Ammon's horn (tissue), 1 donor: ENCODE results near the gene DMRT3.

Experiments used
- DNase-seq: peaks from one replicate; pipeline ENCODE4 v3.0.0-alpha.2; 2016; ENCODE audit warnings: low spot score

DMRT3 gene, protein sequence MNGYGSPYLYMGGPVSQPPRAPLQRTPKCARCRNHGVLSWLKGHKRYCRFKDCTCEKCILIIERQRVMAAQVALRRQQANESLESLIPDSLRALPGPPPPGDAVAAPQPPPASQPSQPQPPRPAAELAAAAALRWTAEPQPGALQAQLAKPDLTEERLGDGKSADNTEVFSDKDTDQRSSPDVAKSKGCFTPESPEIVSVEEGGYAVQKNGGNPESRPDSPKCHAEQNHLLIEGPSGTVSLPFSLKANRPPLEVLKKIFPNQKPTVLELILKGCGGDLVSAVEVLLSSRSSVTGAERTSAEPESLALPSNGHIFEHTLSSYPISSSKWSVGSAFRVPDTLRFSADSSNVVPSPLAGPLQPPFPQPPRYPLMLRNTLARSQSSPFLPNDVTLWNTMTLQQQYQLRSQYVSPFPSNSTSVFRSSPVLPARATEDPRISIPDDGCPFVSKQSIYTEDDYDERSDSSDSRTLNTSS

GRCh38 chr9:976258-976942 lies at the start of gene DMRT3:
Gene DMRT3 (plus strand): TSS chr9:976655. CDS start chr9:977002, 347 bp downstream.
- DNase-seq = no peak

GRCh38 chr9:926976-927375 lies 49.5 kb upstream of the DMRT3 start:
- DNase-seq = no peak

- DNase-seq = no peak
Measured at GRCh38 chr9:928363-929042, 48.0 kb upstream of the DMRT3 start.

DNA sequence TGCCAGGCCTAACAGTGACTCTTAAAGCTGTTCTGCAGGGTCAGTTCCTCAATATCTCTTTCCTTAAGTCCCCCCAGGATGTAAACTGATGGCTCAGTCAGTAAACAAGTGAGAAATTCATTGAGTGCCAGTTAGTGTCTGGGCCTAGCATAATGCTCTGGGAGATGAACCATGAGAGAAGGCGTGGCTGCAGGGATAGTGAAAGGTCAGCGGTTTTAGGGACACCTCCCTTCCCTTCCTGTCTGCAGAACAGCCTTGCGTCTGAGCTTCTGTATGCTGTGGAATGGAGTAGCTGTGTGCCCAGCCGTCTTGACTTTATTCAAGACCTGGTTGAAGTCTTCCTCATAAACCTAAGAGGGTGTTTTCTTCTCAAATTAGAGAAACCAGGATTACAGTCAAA lies 46.7 kb upstream of the DMRT3 start:
- DNase-seq = no peak

DNA sequence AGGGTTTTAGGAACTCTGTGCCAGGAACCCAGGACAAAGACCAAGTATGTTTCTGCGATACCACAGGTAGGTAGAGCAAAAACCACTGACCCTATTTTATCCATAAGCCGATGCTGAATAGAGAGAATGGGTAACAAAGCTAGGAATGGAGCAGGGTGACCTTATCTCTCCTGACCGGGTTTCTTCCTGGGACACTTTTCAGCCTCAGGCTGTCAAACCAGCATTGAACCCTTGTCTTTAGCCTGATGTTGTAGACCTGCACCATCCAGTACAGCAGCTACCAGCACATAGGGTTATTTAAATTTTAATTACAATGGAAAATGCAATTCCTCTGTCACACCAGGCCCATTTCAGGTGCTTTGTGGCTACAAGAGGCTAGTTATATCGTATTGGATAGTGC lies 43.1 kb upstream of the DMRT3 start:
- DNase-seq = no peak

- DNase-seq = no peak
Measured at GRCh38 chr9:935348-935965, 41.0 kb upstream of the DMRT3 start.

GRCh38 chr9:942805-943580 lies 33.5 kb upstream of the DMRT3 start:
- DNase-seq = no peak

GRCh38 chr9:947985-948384 lies 28.5 kb upstream of the DMRT3 start:
- DNase-seq = no peak

GRCh38 chr9:948497-948896 lies 28.0 kb upstream of the DMRT3 start:
- DNase-seq = no peak

DNA sequence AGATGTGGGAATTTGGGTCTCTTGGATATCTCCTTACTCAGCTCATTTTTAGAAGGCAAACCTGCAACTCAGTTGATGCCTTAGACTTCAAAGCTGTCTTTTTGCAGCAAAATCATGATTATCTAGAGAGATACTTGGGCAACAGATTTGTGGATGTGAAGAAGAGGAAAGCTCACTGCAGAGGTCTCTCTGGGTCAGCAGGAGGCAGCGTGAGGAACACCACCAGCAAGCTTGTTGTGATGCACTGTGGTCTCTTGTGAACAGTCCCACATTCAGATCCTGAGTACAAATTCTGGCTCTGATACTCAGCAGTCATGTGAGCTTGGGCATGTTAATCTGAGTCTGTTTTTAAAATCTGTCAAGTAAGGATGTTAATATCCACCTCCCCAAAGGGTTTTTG lies 26.3 kb upstream of the DMRT3 start:
- DNase-seq = no peak

DNA sequence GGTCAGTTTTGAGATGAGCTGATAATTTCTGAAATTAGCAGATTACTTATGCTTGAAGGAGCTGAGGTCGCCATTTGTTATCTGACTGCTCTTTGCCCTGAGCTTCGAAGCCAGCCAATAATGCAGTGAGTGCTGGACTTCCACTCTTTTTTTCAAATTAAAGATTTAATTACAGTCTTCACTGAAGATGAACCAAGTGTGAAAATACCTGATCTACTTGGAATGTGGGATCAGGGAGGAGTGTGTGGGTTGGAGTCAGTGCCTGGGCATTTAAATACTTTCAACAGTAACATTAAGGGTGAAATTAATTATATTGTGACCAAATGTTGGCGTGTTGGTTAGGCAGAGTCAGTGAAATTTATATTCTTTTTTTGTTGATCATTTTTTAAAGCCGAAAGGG lies 23.9 kb upstream of the DMRT3 start:
- no peak for DNase-seq

DNA sequence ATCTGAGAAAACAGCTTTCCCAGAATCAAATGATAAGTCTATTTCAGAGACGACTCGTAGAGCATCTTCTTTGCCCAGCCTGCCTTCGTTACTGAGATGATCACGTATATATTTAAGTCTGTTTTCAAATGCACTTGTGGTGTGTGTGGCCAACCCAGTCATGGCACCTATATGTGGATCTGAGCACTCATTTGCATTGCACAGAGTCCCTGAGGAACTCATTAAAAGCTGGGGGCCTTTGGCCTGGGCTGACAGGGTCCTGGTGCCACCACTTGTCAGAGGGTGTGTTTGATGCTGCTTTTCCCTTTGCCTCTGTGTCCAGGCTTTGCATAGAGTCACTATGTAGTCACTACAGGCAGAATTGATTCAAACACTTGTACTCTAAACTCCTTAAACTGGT lies 17.4 kb upstream of the DMRT3 start:
- no peak for DNase-seq

GRCh38 chr9:959914-960313 lies 16.5 kb upstream of the DMRT3 start:
- no peak for DNase-seq

GRCh38 chr9:962023-962422 lies 14.4 kb upstream of the DMRT3 start:
- no peak for DNase-seq

DNA sequence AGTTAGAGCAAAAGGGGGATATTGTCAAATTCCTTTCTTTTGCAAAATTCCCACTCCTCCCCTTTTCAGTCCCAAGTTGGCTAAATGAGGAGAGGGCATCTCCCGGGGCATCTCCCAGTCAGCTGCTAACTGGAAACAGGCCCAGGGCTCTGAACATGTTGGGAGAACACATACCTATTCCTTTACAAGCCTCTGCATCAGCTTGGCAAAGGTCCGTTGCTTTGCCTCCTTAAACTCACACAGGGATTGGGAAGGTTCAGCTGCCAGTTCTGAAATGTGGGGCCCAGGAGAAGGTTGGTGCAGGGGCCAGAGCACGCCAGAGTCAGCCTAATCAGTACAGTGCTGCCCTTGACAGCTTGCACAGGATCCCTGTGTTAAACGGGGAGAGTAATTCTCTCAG lies 11.0 kb upstream of the DMRT3 start:
- no peak for DNase-seq

DNA sequence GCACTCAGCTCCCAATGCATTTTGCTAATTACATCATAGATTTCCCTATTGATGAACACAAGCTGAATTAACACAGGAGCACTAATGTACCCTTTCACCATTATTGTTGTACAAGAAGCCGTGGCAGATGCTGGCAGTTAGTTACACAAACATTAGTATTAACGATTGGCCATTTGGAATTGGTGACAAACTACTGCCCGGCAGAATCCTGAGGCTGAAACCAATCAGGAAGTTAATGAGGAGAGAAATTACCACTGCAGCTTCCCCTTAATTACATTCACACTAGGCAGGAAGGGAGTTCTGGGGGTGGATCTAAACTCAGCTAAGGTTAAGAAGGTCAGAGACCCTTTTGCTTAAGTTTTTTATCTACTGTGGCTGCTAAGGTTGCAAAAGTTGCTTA lies 9.6 kb upstream of the DMRT3 start:
- DNase-seq = no peak

DNA sequence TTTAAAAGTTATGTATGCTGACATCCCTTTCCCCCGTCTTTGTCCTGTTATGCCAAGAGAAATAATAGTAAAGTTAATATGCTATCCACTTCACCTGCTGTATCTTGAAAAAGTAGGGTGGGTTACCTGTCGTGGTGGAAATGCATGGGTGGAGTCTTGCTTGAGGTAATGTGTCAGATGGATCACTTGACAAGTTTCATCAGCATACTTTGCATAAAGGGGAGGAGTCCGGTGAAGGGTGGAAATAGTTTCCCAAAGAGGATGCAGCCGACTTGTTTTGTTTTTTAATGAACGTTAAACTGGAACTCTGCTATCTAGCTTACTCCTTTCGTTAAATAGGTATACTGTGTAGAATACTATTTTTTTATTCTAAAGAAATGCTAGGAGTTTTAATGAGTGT lies 9.0 kb upstream of the DMRT3 start:
- DNase-seq = no peak

GRCh38 chr9:967903-968641 lies 8.4 kb upstream of the DMRT3 start:
- peak; percentile 31 for DNase-seq

DNA sequence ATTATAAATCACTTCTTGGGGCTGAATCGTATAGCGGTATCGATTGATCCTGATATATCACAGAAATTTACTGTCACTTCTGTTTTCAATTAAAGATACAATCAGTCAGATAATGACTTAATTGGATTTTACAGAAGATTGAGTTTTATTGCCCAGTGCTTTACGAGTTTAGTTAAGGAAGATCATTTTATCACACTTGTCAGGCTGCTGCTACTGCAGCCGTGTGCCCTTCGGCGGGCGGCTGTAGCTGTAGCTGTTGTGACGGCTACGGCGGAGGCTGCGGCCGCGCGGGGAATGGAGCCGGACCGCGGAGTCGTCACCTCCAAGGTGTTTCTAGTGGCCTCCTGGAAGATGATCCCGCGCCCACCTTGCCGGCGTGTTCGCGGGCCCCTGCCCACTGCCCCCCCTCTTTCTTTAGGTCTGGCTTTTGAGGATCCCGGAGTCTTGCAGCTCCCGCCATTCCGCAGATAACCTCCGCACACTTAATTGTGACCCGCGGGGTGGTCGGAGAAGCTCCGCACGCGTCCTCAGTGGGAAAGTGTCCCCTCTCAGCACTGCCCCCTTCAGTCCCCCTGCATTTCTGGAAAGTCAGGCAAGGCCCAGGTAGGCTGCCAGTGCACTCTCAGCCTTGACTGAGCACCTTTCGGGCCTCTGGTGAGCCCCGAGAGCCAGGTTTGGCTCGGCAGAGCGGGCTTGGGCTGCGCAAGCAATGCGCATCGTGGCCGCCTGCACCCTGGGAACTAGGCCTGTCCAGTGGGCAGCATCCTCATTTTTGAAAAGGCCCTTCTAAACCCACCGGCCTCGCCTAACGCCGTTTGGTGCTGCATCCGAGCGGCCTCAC lies 6.9 kb upstream of the DMRT3 start:
- no peak for DNase-seq
